ENCODE data around the gene GNG4.
"Not testable (repeated sequence)": the region's sequence is repeated elsewhere in the genome, so short reads cannot be mapped to it uniquely, and the experiment has no call there.

Gene GNG4

DNA sequence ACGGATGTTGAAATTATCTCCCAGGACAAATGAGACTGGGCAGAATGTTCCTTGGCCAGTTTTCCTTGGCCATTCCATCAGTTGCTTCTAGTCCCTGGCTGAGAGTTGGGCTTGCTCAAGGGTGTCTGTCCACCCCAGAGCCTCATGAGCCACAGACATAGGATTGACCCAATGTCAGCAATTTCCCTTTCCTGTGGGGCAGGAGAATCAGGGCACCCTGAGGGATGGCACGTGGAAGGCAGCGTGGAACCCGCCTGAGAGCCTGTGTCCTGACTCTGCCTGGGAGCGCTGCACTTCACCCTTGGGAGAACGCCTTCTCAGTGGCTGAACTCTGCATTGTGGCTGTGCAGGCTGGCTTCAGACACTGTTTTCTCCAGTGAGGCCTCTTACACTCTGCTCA, 74.0 kb downstream of the GNG4 start:
- DNase-seq: no peak

DNA sequence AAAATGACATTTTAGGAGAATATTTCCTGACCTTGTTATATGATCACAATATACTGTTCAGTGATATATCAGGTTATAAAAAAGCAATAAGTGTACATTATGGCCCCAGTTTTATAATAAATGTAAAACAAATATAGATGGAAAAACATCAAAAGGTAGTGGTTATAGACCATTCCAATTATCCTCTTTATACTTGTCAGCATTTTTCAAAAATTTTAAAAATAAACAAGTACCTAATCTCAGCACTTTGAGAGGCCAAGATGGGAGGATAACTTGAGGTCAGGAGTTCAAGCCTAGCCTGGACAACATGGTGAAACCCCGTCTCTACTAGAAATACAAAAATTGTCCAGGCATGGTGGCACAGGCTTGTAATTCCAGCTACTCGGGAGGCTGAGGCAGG, 75.7 kb downstream of the GNG4 start:
- no peak for DNase-seq

DNA sequence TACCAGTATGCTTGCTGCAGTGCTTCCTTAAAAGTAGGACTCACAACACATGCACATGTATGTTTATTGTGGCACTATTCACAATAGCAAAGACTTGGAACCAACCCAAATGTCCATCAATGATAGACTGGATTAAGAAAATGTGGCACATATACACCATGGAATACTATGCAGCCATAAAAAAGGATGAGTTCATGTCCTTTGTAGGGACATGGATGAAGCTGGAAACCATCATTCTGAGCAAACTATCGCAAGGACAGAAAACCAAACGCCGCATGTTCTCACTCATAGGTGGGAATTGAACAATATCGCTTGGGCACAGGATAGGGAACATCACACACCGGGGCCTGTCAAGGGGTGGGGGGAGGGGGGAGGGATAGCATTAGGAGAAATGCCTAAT, 76.6 kb downstream of the GNG4 start:
- not testable (repeated sequence) for DNase-seq

DNA sequence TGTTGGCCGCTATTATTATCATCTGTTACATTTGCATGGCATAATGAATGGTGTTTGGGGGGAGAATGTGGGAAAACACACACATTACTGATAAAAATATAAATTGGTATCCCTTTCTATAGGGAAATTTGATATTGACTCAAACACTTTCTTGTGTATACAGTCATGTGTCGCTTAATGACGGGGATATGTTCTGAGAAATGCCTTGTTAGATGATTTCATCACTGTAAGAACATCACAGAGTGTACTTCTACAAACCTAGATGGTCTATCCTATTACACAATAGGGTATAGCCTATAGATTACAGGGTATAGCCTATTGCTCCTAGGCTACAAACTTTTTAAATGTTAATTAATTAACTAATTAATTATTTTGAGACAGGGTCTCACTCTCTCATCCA, 78.1 kb downstream of the GNG4 start:
- no peak for DNase-seq

DNA sequence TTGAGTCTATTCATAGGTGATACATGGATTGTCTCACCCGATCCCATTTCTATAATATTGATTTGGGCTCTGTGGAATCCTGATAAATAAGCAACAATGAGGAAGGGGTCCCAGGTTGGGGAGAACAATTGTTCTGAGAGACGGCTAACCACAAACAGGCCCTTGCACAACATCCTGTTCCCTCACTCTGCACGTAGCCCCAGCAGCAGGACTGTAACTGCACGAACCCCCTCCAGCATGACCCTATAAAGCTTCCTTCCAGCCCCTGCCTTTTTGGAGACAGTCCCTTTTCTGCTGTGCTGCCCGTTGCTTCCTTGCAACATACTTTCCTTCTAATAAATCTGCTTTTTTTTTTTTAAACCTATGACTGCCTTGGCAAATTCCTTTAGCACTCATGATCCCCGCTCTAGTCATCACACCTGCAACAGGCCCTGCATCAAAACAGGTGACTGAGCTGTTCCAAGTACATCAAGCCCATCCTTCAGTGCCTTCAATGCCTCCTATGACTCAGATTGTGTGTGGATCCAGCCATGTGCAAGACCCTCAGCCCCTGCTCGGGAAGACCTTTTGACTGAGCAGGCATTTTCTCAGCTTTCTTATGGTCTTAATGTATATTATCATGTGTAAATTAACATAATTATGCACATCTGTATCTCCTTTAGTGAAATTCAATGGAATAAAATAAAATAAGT, 81.6 kb downstream of the GNG4 start:
- DNase-seq: no peak

DNA sequence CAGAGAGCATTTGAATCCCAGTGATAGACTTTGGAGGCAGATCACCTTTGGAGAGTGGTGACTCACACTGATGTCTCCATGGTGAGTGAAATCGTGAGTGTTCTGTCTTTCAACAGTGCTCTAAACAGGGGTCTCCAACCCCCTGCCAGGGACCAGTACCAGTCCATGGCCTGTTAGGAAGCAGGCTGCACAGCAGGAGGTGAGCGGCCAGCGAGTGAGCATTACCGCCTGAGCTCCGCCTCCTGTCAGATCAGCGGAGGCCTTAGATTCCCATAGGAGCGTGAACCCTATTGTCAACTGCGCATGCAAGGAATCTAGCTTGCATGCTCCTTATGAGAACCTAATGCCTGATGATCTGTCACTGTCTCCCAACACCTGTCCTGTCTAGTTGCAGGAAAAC, 83.5 kb downstream of the GNG4 start:
- DNase-seq: no peak

DNA sequence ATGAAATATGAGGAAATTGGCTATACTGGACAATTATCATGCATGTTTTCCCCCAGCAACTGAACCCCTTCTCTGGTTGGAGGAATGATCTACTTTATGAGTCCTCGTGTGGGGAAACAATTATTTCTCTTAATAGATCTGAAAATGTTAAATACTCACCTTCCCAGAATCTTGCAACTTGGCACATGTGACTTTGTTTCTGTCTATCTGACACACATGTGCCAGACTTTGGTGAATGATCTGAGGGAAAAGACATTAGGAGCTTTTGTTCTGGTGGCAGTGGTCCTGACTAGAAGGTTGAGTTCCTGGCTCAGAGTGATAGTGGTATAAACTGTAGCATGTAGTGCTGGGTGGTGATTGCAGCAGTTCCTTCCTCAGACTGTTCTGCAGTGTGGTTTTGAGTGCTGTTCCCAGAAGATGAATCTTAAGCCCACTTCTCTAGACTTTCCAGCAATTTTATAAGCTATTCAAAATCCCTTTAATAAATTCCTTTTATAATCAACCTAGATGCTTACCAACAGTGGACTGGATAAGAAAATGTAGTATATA, 86.0 kb downstream of the GNG4 start:
- no peak for DNase-seq

DNA sequence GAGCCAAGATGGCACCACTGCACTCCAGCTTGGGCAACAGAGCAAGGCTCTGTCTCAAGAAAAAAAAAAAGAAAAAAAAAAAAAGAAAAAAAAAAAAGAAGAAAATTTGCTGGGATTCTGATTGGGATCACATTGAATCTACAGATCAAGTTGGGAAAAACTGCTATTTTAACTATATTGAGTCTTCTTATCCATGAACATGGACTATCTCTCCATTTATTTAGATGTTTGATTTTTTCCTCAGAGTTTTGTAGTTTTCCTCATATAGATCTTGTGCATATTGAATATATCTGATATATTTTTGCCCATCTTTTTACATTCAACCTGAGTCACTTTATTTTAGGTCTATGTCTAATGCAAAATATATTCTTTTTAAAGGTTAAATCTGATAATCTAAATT, 87.0 kb downstream of the GNG4 start:
- DNase-seq: no peak

DNA sequence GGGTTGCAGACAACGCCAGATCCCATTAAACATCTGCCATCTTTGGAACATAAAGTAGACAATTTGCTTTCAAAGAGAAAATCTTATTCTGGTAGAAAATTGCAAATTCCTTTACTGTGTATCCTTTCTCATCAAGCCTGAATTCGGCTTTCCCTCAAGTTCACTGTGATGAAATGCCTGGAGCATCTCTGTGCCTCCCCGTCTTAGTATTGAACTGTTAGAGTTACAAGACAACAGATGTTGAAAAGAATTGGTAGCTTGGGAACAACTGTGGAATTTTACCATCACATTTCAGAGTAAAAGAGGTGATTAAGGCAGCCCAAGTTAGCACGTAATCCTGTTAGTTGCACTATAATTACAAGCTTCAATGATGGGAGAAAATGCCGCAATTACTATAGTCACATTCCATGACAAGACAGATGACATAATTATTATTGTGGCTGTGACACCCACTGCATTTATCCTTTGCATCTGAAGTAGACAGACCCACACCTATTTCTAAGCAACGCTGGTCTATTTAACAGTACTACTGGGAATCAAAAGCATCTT, 90.9 kb downstream of the GNG4 start:
- DNase-seq: no peak

DNA sequence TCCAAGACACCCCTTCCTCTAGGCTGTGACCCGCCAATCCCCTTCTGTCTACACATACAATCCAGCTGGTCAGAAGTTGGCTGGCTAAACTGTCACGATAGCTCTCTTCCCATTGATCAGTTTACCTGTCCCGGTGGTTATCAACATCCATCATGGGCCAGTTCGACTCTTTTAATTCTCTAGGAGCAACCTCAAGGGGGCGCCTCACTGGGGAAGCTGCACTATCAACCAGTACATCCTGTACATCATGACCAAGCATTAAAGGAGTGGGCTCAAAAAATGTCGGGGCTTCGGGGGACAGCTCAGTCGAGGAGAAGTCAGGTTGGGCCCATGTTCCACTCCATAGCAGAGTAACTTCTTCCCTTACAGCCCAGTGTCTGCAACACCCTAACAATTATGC, 92.1 kb downstream of the GNG4 start:
- no peak for DNase-seq

DNA sequence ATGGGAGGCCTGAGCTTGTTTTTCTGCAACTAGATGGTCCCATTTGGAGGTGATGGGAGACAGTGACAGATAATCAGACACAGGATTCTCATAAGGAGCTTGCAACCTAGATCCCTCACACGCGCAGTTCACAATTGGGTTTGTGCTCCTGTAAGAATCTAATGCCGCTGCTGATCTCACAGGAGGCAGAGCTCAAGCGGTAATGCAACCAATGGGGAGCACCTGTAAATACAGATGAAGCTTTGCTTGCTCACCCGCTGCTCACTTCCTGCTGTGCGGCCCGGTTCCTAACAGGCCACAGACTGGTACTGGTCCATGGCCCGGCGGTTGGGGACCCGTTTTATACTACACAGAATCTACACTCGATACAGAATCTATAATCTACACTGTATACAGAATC, 92.8 kb downstream of the GNG4 start:
- no peak for DNase-seq

DNA sequence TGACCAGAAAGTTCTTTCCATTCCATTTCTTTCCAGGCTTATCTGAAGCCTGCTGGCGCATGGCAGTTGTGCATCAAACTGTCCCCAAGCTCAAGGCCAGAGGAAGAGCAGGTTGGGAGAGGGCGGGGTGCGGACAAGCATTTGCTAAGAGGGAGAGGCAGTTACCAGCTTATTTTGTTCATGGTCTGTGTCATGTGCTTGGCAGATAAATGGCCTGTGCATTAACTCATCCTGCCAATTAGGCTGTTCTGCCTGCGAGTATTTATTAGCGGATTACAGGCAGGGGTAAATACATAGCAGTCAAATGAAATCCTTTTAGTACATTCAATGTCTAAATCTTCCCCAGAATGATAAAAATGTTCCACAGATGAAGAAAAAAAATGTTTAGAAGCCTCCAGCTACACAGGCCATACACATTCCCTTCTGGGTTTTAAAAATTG, 96.5 kb downstream of the GNG4 start:
- no peak for DNase-seq

DNA sequence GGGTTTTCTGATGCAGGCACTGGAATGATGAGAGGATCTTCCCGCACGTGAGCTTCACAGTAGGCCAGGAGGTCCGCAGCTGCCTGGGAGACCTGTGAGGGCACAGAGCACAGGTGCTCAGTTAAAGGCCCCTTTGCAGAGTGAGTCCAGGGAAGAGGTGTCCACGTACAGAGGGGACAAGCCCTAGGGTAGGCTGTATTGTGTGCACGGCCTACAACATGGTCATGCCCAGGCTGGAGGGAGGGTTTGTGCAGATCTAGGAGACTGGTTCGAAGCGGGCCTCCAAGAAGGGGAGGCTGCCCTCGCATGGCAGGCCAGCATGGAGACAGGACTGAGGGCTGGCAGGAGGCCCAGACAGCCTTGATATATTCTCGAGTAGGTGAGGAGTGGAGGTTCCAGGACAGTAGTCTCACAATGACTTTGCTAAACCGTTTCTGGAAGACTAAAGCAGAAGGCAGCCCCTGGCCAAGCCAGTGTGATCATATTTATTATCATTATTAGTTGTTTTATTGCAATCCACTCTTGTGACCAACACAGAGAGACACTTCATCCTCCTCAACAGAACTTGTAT, 97.4 kb downstream of the GNG4 start:
- DNase-seq: no peak

DNA sequence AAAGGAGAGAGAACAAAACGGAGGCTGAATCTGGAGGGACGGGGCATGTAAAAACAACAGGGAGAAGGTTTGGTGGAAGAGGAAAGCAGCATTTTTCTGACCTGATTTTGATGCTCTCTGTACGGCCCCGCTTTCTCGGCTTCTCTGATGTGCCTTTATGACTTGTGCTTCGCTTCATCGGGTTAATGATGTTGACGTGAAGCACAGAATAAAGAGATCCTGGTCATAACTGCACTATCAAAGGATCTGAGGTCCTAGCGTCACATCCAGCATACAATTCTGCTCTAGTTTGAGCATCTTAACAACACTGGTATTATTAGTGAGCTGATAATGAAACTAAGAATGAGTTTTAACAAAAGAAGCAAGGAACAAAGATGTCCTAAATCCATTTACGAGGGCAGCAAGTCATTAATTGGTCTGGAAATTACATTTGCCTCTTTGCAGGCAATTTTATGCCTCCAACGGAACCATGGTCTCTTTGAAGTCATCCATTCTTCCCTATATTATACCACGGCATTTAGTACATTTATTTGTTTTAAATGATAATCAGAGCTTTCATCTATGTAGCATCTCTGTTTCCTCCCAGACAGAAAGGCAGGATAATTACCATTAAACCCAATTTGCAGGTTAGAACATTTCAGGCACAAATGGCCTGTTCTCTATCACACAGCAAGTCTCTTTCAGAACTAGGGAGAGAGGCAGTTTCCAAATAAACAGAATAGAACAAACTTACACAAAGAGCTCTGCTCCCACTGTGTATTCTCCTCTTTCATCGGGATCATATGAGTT, 100.0 kb downstream of the GNG4 start:
- DNase-seq: no peak

DNA sequence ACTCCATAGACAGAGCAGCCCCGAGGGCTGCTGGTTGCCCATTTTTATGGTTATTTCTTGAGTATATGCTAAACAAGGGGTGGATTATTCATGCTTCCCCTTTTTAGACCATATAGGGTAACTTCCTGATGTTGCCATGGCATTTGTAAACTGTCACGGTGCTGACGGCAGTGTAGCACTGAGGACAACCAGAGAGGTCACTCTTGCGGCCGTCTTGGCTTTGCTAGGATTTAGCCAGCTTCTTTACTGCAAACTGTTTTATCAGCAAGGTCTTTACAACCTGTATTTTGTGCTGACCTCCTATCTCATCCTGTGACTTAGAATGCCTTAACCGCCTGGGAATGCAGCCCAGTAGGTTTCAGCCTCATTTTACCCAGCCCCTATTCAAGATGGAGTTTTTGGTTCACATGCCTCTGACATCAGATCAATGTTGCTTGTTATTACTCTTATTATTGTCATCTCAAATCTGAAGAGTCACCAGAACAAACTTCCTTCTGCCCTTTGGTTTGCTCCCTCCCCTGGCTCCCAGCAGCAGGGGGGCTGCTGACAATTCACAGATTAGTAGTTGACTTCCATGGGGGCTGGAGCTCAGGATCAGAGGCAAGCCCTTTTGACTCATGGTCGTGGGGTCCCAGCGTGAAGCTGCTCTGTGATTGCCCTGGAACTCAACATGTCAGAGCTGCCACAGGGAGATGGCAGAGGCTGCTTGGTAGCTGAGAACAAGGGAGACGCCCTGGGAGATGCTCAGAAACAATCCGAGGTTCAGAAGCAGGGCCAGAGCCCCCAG, 103.0 kb downstream of the GNG4 start:
- not testable (repeated sequence) for DNase-seq

DNA sequence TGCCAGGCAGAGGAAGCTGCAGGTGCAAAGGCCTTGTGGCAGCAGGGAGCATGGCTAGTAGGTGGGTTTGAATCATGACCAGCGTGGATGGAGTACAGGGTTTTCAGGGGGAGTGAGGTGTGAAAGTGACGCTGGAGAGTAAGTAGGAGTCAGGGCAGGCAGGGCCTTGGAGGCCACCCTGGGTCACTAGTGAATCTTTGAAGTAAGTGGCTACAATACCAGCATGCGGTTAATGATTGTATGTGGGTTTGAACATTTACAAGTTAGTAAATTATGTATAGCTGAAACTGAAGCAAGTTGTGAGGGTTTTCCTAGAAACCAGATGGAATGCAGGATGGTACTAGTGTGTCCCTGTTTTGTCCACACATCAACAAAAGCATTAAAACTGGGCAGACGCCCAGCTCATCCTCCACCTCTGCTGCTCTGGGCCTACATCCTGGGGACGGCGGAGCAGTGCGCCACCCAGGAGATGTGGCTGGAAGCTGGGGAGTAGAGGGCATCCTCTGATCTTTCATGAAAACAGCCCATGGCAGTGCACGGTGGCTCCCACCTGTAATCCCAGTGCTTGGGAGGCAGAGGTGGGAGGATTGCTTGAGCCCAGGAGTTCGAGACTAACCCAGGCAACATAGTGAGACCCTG, 104.2 kb downstream of the GNG4 start:
- DNase-seq: no peak

DNA sequence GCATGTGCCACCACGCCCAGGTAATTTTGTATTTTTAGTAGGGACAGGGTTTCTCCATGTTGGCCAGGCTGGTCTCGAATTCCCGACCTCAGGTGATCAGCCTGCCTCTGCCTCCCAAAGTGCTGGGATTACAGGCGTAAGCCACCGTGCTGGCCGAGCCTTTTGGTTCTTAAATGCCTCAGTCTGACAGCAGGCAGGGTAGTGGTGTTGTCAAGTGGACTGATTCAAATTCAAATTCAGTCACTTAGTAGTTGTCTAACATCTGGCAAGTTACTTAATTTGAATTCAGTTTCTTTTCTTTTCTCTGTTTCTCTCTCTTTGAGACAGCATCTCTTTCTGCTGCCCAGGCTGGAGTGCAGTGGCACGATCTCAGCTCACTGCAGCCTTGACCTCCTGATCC, 106.7 kb downstream of the GNG4 start:
- not testable (repeated sequence) for DNase-seq

DNA sequence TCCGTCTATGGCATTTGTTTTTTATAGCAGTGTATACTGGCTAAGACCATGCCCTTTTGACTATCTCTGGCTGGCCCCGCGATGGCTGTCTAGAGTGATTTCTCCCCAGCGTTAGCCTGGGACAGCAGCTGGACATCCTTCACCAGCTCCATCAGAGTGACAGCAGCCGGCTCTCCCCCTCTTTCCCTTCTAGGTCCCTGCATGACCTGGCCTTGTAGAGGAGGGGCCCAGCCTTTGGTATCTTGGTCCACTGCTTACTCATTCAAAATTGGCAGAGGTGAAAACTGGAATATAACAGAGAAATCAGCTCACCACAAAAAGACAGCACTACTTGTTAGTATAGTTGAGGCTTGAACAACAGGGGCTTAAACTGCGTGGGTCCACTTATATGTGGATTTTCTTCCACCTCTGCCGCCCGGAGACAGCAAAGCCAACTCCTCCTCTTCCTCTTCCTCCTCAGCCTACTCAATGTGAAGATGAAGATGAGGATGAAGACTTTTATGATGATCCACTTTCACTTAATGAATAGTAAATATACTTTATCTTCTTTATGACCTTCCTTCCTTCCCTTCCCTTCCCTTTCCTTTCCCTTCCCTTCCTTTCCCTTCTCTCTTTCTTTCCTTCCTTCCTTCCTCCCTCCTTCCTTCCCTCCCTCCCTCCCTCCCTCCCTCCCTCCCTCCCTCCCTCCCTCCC, 116.0 kb downstream of the GNG4 start:
- no peak for DNase-seq

DNA sequence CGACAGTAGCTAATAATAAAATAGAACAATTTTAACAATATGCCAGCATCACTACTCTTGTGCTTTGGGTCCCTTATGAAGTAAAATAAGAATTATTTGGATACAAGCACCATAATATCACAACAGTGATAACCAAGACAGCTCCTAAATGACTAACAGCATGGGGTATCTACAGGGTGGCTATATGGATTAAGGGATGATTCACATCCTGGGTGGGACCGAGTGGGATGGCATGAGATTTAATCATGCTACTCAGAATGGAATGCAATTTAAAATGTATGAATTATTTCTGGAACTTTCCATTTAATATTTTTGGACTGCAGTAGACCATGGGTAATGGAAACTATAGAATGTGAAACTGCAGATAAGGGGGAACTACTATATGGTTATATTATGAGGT, 117.2 kb downstream of the GNG4 start:
- no peak for DNase-seq

DNA sequence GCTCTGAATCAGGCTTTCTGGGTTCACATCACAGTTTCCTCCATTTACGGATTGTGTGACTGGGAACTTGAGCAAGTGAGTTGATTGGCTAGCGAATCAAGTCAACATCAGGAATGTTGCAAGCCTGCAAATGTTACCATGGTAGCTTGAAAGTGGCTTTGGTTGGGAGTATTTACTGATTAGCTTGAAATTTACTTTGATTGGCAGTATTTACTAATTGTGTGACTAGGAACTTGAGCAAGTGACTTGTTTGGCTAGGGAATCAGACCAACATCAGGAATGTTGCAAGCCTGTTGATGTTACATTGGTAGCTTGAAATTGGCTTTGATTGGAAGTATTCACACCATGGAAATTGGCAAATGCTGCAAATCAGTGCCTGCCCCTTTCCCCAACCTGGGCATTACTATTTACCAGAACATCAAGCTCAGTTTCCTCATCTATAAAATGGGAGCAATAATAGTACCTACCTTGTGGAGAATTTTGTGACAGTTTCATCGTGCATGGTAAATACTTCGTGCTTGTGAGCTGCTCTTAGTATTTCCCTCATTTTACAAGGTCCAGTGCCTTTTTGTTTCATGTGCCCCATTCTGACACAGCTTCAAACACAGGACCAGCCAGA, 122.3 kb downstream of the GNG4 start:
- DNase-seq: no peak

DNA sequence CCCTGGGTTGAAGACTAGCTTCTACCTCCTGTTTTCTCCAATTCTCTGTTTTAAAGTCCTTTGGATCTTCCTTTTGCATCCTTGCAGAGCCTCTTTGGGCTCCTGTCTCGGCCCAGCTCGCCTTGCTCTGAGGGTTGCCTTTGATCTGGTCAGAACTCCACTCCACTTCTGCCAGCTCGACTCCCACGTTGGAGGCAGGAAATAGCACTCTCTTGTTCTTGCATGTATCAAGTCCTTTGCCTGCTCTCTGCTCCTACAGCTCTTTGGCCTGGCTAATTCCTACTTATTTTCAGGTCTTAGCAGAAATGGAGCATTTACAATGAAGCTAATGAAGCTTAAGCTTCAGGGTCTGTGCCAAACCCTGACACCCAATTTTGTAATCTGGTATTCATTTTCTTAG, 124.3 kb downstream of the GNG4 start:
- no peak for DNase-seq

Data from NCI-H526 treated with DMSO at 0.1 percent for 48 hours (cell line).